Right atrium auricular region (tissue), 2 donors: ENCODE results near the gene SCGN. TPM values are rescaled to one million over a fixed set of nuclear protein-coding genes. Genes with fewer than 3 reads are reported as not detected.

Experiments used
- DNase-seq: peaks from one replicate; pipeline ENCODE4 v3.0.0-alpha.2; 2019; ENCODE audit warnings: low spot score
- H3K27ac ChIP-seq, 2 donors: fragments of 200-600 bp; sonication (generic); 1 replicate in 1 of 2; 2 replicates in 1 of 2; pipeline ENCODE4 v1.5.1; 2016 to 2019
- H3K27me3 ChIP-seq, 2 donors: fragments of 200-600 bp; sonication (generic); one replicate each; pipeline versions ENCODE4 v1.5.1 to v1.6.0; 2017 to 2019
- H3K36me3 ChIP-seq: fragments of 200-600 bp; sonication (generic); one replicate; pipeline ENCODE4 v1.5.1; 2016
- H3K4me1 ChIP-seq, 2 donors: fragments of 200-600 bp; sonication (generic); one replicate each; pipeline versions ENCODE4 v1.5.1 to v1.6.0; 2017 to 2019
- H3K4me3 ChIP-seq, 2 donors: fragments of 200-600 bp; sonication (generic); 1 replicate in 1 of 2; 2 replicates in 1 of 2; pipeline ENCODE4 v1.5.1; 2017 to 2019; ENCODE audit warnings: mild to moderate bottlenecking in 1 of 2, moderate library complexity in 1 of 2
- H3K9me3 ChIP-seq, 2 donors: fragments of 200-600 bp; sonication (generic); one replicate each; pipeline ENCODE4 v1.5.1; 2019
- CTCF ChIP-seq, 2 donors: fragments of 200-600 bp; sonication (generic); IDR thresholded peaks; one replicate each; pipeline ENCODE4 v1.5.1; 2019; ENCODE audit warnings: antibody characterized with exemption in 2 of 2
- total RNA-seq, 2 donors: library from RNA; depleted of rRNA; stranded (reverse); fragments of >200 nt; gene quantifications; one replicate each; pipeline ENCODE4 v1.1.0, GENCODE V29; 2016

The SCGN gene
- total RNA-seq, 2 donors from 2014 or later: 14.1 to 19.7 TPM

GRCh38 chr6:25613415-25613814, 38.6 kb upstream of the SCGN start:
- Histone ChIP-seq H3K4me1 (no peaks in the 10 kb centered on the region), H3K27me3 (no peaks in the 10 kb centered on the region), H3K9me3 (no peaks in the 10 kb centered on the region), H3K4me3 (no peak overlapping the region), H3K36me3 (peaks cover 24% of the 10 kb centered on the region), H3K27ac (no peak overlapping the region)
- TF ChIP-seq CTCF (IDR thresholded peaks at IDR 0.05): no peak
- no peak for DNase-seq

DNA sequence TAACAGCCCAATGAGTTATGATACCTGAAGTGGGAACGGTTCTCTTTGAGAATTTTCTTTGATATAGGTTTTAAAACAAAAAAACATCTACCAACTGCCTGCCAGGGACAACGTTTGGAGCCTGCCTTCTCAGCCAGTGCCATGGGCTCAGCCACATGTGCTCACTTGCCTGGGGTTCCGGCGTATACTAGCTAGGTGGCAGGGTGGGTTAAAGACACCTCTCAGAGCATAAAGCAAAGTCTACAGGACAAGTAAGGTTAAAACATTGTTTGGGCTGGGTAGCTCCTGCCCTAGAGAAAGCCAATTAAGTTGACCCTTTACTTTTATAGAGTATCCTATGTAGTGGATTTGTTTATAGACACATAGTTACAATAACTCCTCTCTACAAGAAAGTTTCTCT, 38.0 kb upstream of the SCGN start:
- Histone ChIP-seq H3K4me3 (no peak overlapping the region), H3K9me3 (no peaks in the 10 kb centered on the region), H3K27me3 (no peaks in the 10 kb centered on the region), H3K27ac (no peak overlapping the region), H3K36me3 (peaks cover 24% of the 10 kb centered on the region), H3K4me1 (no peaks in the 10 kb centered on the region)
- no peak for DNase-seq
- no peak for TF ChIP-seq CTCF (IDR thresholded peaks at IDR 0.05)

DNA sequence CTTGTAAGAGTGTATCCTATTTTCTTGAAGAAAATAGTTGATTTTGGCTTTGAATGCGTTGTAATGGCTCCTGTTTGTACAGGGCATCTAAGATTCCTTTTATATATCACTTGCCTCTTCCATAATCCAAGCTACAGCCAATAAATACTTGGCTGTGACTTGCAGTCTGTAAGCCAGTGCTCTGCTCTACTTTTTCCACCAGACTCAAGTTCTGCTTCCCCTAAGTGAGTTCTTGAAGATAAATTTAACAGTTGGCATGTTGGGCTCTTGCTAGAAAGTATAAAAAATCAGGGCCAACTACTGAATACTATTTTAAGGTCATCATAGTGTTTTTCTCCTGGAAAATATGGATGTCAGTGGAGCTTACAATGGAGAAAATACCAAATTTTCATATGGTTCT, 36.5 kb upstream of the SCGN start:
- no peak for TF ChIP-seq CTCF (IDR thresholded peaks at IDR 0.05)
- no peak overlapping the region for H3K27ac ChIP-seq
- no peaks in the 10 kb centered on the region for H3K27me3 ChIP-seq
- no peaks in the 10 kb centered on the region for H3K9me3 ChIP-seq
- peaks cover 22% of the 10 kb centered on the region for H3K36me3 ChIP-seq
- H3K4me1 ChIP-seq: no peaks in the 10 kb centered on the region
- no peak overlapping the region for H3K4me3 ChIP-seq
- DNase-seq: no peak

DNA sequence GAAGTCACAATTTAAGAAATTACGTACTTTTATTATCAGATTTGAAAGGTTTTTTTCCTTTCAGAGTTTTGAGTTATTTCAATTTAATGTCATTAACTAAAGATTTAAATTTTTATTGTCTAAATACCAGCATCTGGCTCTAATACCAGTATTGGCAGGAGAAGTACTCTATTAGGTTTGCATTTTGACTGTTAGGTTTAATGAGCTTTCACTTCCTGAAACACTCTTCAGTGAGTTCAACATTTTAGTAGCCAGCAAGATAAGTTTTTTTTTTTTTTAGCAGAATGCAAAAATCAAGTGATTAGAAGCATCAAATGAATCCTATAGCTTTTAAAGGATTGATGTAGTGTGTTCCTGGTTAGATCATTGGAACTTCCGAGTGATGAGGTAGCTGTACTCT, 34.0 kb upstream of the SCGN start:
- no peak overlapping the region for H3K27ac ChIP-seq
- H3K9me3 ChIP-seq: no peaks in the 10 kb centered on the region
- H3K4me3 ChIP-seq: no peak overlapping the region
- DNase-seq: no peak
- H3K36me3 ChIP-seq: peaks cover 14% of the 10 kb centered on the region
- H3K27me3 ChIP-seq: no peaks in the 10 kb centered on the region
- no peaks in the 10 kb centered on the region for H3K4me1 ChIP-seq
- TF ChIP-seq CTCF (IDR thresholded peaks at IDR 0.05): no peak

- no peak for TF ChIP-seq CTCF (IDR thresholded peaks at IDR 0.05)
- H3K9me3 ChIP-seq: no peaks in the 10 kb centered on the region
Measured at GRCh38 chr6:25619217-25619616, 32.8 kb upstream of the SCGN start.

DNA sequence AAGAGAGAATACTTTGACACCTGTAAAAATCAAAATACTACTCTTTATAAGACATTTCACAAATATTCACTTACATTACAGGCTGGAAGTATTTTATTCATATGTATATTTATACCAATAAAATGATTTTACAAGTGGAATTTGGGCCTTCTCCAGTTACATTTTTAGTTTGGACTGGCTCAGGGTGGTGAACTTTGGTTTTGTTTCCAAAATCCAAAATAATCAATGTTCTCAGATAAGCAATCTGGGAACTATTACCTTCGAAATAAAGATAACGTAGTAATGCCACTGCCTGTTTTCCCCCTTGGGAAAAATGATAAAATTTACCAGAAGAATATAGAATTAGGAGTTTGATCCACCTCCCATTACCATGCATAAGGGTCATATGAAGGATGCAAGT, 31.6 kb upstream of the SCGN start:
- DNase-seq: no peak
- Histone ChIP-seq H3K9me3 (no peaks in the 10 kb centered on the region), H3K4me1 (no peaks in the 10 kb centered on the region), H3K27ac (no peak overlapping the region), H3K4me3 (no peak overlapping the region), H3K27me3 (no peaks in the 10 kb centered on the region), H3K36me3 (peaks cover 7% of the 10 kb centered on the region)
- no peak for TF ChIP-seq CTCF (IDR thresholded peaks at IDR 0.05)

More at GRCh38 chr6:25619217-25619616, 32.8 kb upstream of the SCGN start:
- peaks cover 7% of the 10 kb centered on the region for H3K36me3 ChIP-seq
- H3K4me1 ChIP-seq: no peaks in the 10 kb centered on the region
- no peak overlapping the region for H3K27ac ChIP-seq
- no peak for DNase-seq
- no peak overlapping the region for H3K4me3 ChIP-seq
- H3K27me3 ChIP-seq: no peaks in the 10 kb centered on the region
